HL-60 (cell line): ENCODE results near the gene NCEH1.

Experiments used
- DNase-seq, 2 experiments: peaks; one replicate each; pipeline ENCODE4 v3.0.0-alpha.2; 2010 to 2020; ENCODE audit warnings: low read depth in 1 of 2, low spot score in 1 of 2
- H3K27ac ChIP-seq: fragments of 250-450 bp; sonication (Bioruptor Pico); replicated peaks from 2 replicates; pipeline ENCODE4 v1.5.1; 2020; ENCODE audit warnings: mild to moderate bottlenecking, moderate library complexity
- H3K27me3 ChIP-seq: fragments of 250-450 bp; sonication (Bioruptor Pico); 2 replicates; pipeline ENCODE4 v1.5.1; 2021; ENCODE audit warnings: mild to moderate bottlenecking, moderate library complexity; ENCODE audit not compliant: insufficient read depth, poor library complexity, severe bottlenecking
- H3K4me3 ChIP-seq: replicated peaks from 2 replicates; pipeline ENCODE4 v1.5.1; 2011; ENCODE audit warnings: mild to moderate bottlenecking, control low read depth, low read length; ENCODE audit not compliant: insufficient read depth
- CTCF ChIP-seq: IDR thresholded peaks from one replicate; pipeline ENCODE4 v1.5.1; 2011; ENCODE audit warnings: low read length, control low read depth, inconsistent platforms; ENCODE audit not compliant: insufficient read depth
- GABPA ChIP-seq: IDR thresholded peaks from 2 replicates; pipeline ENCODE4 v1.6.1; 2012; ENCODE audit warnings: low read depth
- POLR2AphosphoS5 ChIP-seq: IDR thresholded peaks from 2 replicates; pipeline ENCODE4 v1.6.1; 2012; ENCODE audit warnings: low read depth
- SPI1 ChIP-seq: IDR thresholded peaks from 2 replicates; pipeline ENCODE4 v1.6.1; 2012; ENCODE audit warnings: low read depth, mild to moderate bottlenecking, borderline replicate concordance
- TF ChIP-seq, protein P1 (sequence below): IDR thresholded peaks from 2 replicates; pipeline ENCODE4 v1.6.1; 2012; ENCODE audit warnings: low read depth; ENCODE audit not compliant: insufficient replicate concordance

Gene NCEH1

DNA sequence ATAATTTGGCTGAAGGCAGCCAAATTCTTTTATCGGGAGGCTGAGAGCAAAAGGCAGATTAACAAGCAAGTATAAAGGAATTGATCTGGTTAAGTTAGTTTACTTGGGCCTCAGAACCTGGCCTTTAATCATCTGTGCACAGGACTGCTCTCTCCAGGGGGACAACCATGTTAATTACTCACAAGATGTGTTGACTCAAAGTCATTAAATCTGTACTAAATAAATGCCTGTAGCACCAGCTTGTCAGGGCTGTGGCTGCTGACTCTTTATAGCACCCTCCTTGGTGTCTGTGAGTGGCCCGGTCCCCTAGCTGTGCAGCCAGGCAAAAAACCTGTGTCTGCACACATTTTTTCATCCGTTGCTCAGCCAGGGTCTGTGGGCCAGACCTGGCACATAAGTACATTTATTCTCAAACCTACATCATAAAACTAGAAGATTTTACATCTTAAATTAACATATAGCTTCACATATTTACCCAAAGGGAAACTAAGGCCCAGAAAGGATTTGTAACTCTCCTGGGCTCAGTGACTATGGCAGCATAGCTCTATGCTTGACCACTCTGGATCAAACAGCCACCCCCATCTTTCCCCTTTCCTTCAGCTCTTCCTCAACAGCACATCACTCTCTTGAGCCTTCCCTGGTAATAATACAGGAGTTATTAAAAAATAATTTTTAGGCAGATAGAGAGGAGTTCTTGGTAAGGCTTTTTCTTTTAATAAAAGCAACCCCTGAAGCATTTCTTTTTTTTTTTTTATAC lies 51.4 kb downstream of the NCEH1 start:
- no peak overlapping the region for H3K4me3 ChIP-seq
- no peak for TF ChIP-seq SPI1
- no peaks in the 10 kb centered on the region for H3K27me3 ChIP-seq
- DNase-seq, result no peak
- H3K27ac ChIP-seq, result no peak overlapping the region

GRCh38 chr3:172658344-172659245 lies 52.3 kb downstream of the NCEH1 start:
- TF ChIP-seq GABPA, result no peak
- TF ChIP-seq CTCF, result no peak
- TF ChIP-seq POLR2AphosphoS5, result no peak
- TF ChIP-seq, protein P1, sequence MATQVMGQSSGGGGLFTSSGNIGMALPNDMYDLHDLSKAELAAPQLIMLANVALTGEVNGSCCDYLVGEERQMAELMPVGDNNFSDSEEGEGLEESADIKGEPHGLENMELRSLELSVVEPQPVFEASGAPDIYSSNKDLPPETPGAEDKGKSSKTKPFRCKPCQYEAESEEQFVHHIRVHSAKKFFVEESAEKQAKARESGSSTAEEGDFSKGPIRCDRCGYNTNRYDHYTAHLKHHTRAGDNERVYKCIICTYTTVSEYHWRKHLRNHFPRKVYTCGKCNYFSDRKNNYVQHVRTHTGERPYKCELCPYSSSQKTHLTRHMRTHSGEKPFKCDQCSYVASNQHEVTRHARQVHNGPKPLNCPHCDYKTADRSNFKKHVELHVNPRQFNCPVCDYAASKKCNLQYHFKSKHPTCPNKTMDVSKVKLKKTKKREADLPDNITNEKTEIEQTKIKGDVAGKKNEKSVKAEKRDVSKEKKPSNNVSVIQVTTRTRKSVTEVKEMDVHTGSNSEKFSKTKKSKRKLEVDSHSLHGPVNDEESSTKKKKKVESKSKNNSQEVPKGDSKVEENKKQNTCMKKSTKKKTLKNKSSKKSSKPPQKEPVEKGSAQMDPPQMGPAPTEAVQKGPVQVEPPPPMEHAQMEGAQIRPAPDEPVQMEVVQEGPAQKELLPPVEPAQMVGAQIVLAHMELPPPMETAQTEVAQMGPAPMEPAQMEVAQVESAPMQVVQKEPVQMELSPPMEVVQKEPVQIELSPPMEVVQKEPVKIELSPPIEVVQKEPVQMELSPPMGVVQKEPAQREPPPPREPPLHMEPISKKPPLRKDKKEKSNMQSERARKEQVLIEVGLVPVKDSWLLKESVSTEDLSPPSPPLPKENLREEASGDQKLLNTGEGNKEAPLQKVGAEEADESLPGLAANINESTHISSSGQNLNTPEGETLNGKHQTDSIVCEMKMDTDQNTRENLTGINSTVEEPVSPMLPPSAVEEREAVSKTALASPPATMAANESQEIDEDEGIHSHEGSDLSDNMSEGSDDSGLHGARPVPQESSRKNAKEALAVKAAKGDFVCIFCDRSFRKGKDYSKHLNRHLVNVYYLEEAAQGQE, result no peak
- TF ChIP-seq SPI1, result no peak
- no peak for DNase-seq
- no peak overlapping the region for H3K27ac ChIP-seq
- H3K4me3 ChIP-seq, result no peak overlapping the region
- no peaks in the 10 kb centered on the region for H3K27me3 ChIP-seq

DNA sequence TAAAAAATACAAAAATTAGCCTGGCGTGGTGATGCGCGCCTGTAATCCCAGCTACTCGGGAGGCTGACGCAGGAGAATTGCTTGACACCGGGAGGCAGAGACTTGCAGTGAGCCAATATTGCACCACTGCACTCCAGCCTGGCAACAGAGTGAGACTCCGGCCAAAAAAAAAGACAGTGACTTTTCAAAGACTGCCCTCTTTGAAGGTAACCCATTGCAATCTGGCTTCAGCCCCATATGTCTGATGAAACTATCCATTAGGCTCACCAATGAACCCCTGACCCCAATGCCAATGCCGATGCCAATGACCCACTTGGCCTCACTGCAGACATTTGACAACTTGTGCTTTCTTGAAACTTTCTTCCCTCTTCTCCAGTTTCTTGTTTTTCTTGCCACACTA lies 54.3 kb downstream of the NCEH1 start:
- H3K27me3 ChIP-seq, result no peaks in the 10 kb centered on the region
- H3K27ac ChIP-seq, result no peak overlapping the region
- TF ChIP-seq, protein P1, result no peak
- TF ChIP-seq POLR2AphosphoS5 (no peak), GABPA (no peak), CTCF (no peak), SPI1 (no peak)
- no peak for DNase-seq
- no peak overlapping the region for H3K4me3 ChIP-seq

- no peak for TF ChIP-seq POLR2AphosphoS5
- no peak for TF ChIP-seq GABPA
- TF ChIP-seq, protein P1, result no peak
- no peak for TF ChIP-seq CTCF
- no peak for TF ChIP-seq SPI1
- H3K27ac ChIP-seq, result no peak overlapping the region
- no peak for DNase-seq
- H3K4me3 ChIP-seq, result no peak overlapping the region
- H3K27me3 ChIP-seq, result no peaks in the 10 kb centered on the region
Observed at GRCh38 chr3:172655388-172655787, 55.5 kb downstream of the NCEH1 start.
